ENCODE measurements around the gene ANGPT4.
A peak's percentile ranks its signal among the peaks of the same experiment; 100 is the strongest.
"Not testable (repeated sequence)": the region's sequence is repeated elsewhere in the genome, so short reads cannot be mapped to it uniquely, and the experiment has no call there.

ANGPT4 gene

GRCh38 chr20:844473-845225 lies 71.5 kb downstream of the ANGPT4 start:
- DNase-seq (ENCODE audit: low spot score), result peak; percentile 97

GRCh38 chr20:843912-844311 lies 72.2 kb downstream of the ANGPT4 start:
- no peak for DNase-seq (ENCODE audit: low spot score)

- no peak for DNase-seq (ENCODE audit: low spot score)
Observed at GRCh38 chr20:842547-842940, 73.6 kb downstream of the ANGPT4 start.

DNA sequence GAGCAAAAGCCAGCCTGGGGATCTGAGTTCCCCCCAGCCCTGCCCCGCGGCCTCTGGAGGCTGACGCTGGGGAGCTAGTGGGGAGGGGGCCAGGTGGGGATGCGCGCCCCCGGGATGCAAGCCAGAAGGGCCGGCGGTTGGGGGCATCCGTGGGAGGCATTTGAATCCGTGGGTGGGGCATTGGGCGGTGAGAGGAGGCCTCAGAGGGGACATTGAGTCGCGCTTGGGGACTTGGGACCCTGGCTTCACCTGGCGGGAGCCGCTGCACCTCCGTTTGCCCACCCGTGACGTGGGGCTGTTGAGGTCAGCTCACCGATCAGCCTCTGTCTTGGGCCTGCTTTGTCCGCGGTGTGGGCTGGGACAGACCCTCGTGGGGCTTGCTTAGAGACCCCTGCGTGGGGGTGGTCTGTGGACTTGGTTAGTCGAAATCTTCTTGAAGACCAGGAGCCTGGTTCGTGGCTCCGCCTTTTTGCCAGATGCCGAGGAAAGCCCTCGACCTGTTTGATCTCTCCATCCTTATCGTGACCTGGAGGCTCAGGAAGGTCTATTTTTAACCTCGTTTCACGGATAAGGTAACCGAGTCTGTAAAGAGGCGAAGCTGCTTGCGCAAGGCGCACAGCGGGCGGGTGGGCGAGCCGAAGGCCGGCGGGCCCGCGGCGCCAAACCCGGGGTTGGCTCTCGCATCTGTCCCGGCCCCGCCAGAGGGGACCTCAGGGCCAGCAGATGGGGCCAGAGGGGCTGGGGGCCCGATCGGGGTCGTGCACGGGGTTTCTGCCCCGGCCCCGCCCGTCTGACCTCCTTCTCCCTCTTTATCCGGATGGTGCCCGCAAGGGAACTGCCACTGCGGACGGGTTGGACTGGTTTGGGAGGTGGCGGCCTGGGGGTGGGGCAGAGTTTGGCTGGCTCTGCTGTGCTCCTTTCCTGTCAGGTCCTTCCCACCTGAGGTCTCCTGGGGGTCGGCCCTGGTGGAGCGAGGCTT lies 74.3 kb downstream of the ANGPT4 start:
- DNase-seq (ENCODE audit: low spot score), result no peak

GRCh38 chr20:840858-841567 lies 75.1 kb downstream of the ANGPT4 start:
- DNase-seq (ENCODE audit: low spot score), result no peak

- no peak for DNase-seq (ENCODE audit: low spot score)
Observed at GRCh38 chr20:840503-840857, 75.7 kb downstream of the ANGPT4 start.

DNA sequence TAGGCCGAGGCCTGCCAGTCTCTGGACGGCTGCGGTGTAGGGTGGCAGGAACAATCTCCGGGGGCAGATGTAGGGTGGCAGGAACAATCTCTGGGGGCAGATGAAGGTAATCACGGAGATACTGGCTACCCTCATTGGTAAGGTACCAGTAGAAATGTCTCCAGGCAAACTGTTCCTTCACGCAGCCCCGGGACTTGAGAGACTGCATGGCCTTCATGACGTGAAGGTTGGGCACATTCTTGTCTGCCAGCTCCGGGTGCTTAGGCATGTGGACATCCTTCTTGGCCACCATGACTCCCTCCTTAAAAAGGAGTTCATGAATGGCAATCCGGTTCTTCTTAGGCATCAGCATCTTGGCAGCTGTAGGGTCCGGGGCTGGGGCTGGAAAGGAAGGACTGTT lies 76.5 kb downstream of the ANGPT4 start:
- DNase-seq (ENCODE audit: low spot score), result no peak

DNA sequence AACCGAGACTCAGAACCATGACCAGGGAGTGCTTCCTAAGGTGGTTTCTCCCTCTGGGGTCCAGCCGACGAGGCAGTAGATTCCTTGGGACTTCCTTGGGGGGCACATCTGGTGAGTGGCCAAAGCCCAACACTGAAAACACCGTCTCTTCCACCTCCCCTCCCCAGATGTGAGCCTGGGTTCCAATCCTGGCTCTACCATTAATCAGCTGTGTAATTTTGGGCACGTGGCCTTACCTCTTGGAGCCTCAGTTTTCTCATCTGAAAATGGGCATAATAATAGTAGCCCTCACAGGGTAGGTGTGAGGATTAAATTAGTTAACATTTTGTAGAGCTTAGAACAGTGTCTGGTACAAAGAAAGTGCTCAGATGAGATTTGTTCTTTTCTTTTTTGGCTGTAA lies 77.1 kb downstream of the ANGPT4 start:
- no peak for DNase-seq (ENCODE audit: low spot score)

DNA sequence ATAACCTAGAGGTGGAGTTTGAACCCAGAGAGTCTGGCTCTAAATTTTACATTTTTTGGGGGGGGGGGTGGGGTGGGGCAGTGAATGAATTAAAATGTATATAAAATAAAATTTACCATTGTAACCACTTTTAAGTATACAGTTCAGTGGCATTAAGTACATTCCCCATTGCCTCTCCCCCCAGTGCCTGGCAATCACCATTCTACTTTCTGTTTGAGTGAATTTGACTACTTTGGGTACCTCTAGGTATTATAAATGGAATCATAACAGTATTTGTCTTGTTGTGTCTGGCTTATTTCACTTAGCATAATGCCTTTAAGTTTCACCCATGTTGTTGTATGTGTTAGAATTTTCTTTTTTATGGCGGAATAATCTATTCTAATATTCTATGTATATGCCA lies 79.9 kb downstream of the ANGPT4 start:
- no peak for DNase-seq (ENCODE audit: low spot score)

- no peak for DNase-seq (ENCODE audit: low spot score)
Observed at GRCh38 chr20:835608-836045, 80.5 kb downstream of the ANGPT4 start.

DNA sequence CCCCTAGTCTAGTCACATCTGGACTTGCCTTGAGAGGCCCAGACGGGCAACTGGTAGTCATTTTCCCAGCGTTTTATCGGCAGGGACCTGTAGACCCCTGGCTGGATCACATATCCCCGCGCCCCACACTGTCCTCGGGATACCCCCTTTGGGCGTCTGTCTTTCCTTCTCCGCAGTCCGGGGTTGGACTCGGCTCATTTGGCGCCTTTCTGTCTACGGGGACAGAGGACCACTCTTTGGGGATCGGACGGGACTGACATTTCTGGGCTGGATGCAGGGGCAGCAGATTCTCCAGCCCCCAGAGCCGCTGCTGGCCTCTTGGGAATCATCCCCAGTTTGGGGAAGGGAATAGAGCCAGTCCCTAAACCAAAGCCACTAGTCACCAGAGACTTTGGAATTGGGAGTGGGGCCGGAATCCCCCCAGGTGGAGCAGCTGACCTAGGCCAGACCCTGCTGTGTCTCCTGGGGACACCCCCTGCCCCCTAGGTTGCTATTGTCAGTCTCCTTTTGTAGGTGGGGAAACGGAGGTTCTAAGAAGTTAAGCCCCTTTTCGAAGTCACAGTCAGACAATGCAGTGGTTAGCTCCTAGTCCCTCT lies 81.9 kb downstream of the ANGPT4 start:
- DNase-seq (ENCODE audit: low spot score), result no peak

- DNase-seq (ENCODE audit: low spot score), result peak; percentile 95
Observed at GRCh38 chr20:833450-834150, 82.5 kb downstream of the ANGPT4 start, which contains the start of gene FAM110A. TSS of gene FAM110A (plus strand) at chr20:833715. CDS start at chr20:844805, 11,090 bp downstream.

DNA sequence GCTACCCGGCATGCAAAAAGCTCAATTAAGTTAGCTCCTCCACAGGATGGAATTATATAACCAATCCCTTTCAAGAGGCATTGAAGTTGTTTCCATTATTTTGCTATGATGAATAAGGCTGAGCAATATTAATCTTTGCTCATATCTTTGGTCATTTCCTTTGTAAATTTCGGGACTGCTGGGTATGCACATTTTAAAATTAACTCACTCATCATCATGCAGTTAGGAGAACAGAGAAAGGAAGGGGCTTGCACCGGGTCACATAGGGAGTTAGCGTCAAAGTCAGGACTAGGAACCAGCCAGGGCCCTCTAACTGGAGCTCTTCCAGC lies 83.0 kb downstream of the ANGPT4 start:
- peak; percentile 21 for DNase-seq (ENCODE audit: low spot score)

- DNase-seq (ENCODE audit: low spot score), result no peak
Observed at GRCh38 chr20:831956-832355, 84.2 kb downstream of the ANGPT4 start.

DNA sequence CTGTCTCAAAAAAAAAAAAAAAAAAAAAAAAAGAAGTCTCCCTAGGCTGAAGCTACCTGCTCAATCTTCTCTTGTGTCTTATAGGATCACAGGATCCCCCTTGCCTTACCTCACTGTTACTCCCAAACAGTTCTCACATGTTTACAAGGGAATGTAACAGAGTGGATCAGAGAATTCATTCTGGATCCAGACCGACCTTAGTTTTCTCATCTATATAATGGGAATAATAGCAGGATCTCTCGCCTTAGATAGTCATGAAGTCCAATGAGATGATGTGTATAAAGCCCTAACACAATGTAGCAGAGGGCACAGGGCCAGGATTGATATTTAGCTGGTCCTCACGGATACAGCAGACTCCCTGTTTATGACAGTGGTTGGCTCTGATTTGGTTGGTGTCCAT lies 84.9 kb downstream of the ANGPT4 start:
- no peak for DNase-seq (ENCODE audit: low spot score)

- DNase-seq (ENCODE audit: low spot score), result peak; percentile 37
Observed at GRCh38 chr20:830011-830521, 86.1 kb downstream of the ANGPT4 start.

DNA sequence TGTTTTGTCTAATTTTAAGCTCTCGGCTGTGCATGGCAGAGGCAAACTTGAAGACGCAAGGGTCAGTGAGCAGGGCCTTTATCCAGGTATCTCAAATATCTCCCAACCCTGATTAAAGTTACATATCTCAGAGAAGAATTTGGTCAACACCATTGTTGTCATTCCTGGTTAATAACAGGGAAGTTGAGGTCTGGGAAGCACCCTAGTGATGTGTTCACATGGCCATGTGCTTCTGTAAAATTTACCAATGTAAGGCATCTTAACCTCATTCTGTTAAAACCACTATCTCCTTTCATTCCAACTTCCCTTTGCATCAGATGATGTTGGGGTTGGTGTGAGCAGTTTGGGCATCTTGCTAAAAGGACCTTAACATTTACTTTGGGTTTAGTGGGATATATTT lies 86.6 kb downstream of the ANGPT4 start:
- peak; percentile 57 for DNase-seq (ENCODE audit: low spot score)

DNA sequence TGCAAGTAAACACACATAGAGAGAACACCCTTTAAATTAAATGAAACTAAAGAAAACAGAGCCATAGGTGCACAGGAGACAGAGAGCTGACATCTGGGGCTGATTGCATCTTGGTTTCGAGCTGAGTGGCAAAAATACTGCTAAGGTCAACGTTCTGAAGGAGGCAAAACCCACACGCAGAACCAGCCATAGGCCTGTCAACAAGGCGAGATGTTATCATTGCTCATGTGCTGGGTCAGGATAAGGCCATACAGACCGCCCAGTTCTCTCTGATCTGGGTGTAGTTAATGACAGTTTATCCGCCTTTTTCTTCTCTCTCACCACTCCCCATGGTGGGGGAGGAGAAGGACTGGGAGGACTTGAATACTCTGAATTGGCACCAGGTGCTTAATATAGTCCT lies 87.1 kb downstream of the ANGPT4 start:
- DNase-seq (ENCODE audit: low spot score), result no peak

DNA sequence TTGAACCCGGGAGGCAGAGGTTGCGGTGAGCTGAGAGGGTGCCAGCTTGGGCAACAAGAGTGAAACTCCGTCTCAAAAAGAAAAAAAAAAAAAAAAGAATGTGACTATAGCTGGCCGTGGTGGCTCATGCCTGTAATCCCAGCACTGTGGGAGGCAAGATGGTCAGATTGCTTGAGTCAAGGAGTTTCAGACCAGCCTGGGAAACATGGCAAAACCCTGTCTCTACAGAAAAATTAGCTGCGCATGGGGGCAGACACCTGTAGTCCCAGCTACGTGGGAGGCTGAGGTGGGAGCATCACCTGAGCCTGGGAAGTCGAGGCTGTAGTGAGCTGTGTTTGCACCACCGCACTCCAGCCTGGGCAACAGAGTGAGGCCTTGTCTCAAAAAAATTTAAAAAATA lies 88.2 kb downstream of the ANGPT4 start:
- not testable (repeated sequence) for DNase-seq (ENCODE audit: low spot score)

DNA sequence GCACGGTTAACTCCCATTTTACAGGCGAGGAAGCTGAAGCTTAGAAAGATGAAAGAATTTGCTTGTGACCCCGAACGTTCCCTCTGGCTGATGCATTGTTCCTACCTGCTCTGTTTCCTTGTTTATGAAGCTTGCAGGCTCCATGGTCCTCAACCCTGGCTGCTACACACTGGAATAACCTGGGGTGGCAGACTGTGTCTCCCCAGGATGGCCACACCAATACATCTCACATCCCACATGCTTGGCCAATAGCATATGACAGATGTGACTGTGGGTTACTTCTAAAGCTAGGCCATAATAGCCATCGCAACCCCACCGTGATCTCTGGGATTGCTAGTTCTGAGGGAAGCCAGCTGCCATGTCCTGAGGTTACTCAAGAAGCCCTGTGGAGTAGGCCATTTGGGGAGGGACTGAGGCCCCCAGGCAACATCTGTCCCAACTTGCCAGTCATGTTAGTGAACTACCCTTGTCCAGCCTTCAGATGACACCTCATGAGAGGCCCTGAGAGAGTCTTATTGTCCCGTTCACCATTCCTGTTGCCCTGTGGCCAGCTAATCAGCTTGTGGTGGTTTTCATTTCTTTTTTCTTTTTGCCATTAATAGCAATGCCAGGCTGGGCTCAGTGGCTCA lies 89.3 kb downstream of the ANGPT4 start:
- no peak for DNase-seq (ENCODE audit: low spot score)

Data from AG20443 (cell line).